GM18511 (cell line): Measurements from ENCODE around the gene RUNX2.
"Not testable (repeated sequence)": the region's sequence is repeated elsewhere in the genome, so short reads cannot be mapped to it uniquely, and the experiment has no call there.

Experiments used
- ATAC-seq: cut with Tn5 transposase; IDR thresholded peaks from one replicate; pipeline ENCODE4 v1.9.1; 2021; ENCODE audit warnings: mild to moderate bottlenecking, moderate library complexity; ENCODE audit not compliant: unreplicated experiment

RUNX2 gene

GRCh38 chr6:45454008-45454911 lies 126.1 kb downstream of the RUNX2 start:
- no peak for ATAC-seq

GRCh38 chr6:45455408-45455807 lies 127.3 kb downstream of the RUNX2 start:
- no peak for ATAC-seq

DNA sequence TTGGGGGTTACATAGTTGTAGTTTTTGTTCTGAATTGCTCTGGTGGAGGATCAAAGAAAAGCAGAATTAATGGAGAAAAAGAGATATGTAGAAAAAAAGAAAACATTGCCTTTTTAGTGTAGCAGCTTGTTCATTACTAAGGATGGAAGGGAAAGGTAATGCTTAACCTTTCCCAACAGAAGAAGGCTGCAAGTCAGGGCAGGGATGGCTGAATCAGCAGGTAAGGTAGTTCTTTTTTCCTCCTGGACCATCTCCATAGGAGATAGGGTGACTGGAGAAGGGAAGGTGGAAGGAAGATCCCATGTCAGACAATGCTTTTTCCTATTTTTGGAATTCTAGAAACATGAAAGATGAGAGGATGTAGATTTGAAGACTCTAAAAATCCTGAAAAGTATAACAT lies 129.0 kb downstream of the RUNX2 start:
- ATAC-seq: no peak

GRCh38 chr6:45458672-45459071 lies 130.5 kb downstream of the RUNX2 start:
- no peak for ATAC-seq

GRCh38 chr6:45460166-45460565 lies 132.0 kb downstream of the RUNX2 start:
- ATAC-seq: no peak

GRCh38 chr6:45461486-45461885 lies 133.4 kb downstream of the RUNX2 start:
- ATAC-seq: no peak

DNA sequence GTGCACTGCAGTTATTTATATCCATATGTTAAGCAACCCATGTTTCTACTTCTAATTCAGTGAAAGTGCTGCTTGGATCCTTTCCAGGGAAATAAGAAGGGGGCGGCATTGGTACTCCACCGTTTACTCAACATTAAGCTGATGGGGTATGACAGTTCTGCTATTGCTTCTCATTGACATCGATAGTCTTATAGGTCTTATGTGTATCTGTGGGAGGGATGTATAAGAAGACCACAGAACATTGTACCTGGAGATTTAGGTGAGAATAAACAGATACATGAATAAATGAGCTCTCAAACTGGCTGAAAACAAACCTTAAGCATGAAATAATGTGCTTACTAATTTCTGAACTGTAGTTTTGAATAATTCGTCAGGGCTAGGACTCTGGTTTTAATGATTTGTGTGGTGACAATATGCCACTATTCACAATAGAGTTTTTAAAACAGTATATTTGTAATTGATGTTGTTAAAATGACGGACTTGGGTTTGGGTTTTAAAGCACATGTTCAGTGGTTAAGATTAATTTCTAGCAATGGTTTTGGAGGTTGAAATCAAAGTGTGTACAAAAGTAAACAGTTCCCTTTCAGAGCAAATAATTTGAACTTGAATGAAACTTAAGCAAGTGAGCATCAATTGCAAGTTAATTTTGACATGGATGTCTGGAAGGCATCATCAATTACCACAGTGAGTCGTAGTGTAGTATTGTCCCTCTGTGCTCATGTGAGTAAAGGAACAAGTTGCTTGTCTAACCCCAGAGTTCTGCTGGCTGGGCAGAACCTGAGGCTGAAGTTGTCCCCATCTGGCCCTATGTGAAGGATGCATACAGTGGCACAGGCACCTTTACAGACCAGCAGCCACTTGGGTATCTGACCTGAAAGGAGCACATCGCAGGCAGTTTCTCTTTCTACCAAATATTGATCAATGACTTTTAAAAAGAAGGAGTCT lies 134.3 kb downstream of the RUNX2 start:
- no peak for ATAC-seq

GRCh38 chr6:45464685-45465084 lies 136.6 kb downstream of the RUNX2 start:
- ATAC-seq: no peak

DNA sequence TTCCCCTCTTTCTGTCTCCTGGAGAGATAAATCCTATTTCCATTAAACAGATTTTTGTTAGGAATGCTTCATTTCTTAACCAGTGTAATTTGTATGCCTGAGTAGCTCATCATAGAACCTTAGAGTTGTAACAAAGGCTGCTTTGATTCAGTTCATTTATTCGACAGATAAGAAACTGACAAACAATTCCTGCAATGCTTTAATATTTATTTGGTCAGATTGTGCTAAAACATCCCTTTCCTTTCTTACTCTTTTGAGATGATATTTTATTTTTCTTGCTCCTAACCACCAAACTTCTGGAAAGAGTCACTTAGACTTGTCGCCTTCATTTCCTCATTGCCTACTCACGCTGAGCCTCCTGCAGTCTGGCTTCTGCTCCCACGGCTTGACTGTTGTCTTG lies 138.6 kb downstream of the RUNX2 start:
- no peak for ATAC-seq

- ATAC-seq: not testable (repeated sequence)
Observed at GRCh38 chr6:45467417-45467816, 139.3 kb downstream of the RUNX2 start.

GRCh38 chr6:45467853-45468252 lies 139.7 kb downstream of the RUNX2 start:
- ATAC-seq: no peak

- ATAC-seq: no peak
Observed at GRCh38 chr6:45469663-45470062, 141.5 kb downstream of the RUNX2 start.

DNA sequence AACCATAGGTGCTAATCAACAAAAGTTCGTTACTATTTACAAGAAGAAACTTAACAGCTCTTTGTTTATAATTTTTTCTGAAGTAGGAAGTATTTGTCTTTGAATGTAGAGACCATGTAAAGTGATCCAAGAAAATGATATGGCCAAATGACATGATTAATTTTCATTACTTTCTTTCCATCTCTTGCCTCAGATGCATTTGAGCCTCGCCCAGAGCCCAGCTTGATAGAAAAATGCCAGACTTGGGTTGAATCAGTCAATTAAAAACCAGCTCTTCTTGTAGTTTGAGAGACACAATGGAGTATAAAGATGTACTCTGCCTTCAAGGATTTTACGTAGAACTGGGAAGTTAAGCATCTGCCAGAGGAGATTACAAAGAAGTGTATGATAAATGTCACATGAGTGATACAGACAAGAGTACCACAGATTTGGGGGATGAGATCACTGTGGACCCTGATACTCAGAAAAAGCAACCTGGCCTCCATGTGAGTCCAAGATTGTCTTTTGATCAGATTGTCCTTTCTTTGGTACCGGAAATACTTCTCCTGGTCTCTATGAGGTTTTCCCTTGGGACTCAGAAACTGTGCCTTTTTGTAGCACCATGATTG lies 142.1 kb downstream of the RUNX2 start:
- ATAC-seq: no peak

DNA sequence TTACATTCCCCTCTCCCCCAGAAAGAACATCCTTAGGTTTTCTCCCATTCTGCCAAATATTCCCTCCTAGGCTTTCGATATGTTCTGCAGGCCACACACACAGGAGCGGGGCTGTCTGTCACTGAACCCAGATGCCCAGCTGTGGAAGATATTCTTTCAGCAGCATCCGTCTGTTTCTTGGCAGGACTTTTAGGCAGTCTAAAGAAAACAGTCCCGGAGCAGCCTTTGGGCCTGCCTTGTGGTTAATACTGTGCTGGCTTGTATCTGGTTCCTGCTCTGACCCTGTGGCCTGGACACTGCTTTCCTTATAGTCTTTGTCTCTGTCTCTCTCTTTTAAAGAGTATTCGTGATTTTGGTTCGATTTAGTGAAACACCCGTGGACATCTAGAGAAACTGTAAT lies 144.3 kb downstream of the RUNX2 start:
- no peak for ATAC-seq

DNA sequence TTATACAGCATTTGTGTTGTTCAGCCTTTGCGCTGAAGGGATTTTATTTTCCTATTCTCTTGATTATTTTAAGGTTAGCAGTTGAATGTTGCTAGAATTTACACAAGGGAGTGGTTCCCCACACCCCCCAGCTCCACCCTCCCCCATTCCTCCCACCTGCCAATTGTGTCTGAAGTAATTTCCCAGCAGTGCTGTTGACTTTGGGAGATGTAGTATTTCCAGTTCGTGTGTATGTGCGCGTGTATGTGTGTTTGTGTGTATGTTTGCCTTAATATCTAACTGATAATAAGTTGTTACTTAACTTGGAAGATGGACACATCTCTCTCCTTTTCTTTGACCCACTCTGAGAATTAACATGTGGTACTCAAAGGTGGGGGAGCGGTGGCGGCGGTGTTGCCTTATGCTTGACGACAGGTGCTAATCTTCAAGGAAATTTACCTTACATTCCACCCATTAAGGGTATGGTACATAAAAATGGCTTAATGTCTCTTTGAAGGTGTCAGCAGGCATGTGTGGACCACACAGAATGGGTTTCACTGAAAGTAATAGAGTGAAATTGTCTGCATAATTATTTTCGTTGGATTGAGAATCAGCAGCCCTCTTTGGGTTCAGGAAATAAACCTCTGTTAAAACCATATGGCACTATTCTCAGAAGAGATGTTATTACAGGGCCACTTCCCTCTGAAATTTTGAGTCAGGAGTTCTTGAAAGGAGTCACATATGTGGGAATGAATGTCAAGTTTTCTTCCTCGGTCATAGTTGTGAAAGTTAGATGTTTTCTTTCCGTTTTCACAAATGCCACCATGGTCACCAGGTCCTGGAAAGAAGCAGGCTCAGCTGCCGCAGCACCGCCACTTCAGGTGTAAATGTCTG lies 145.2 kb downstream of the RUNX2 start:
- ATAC-seq: no peak

DNA sequence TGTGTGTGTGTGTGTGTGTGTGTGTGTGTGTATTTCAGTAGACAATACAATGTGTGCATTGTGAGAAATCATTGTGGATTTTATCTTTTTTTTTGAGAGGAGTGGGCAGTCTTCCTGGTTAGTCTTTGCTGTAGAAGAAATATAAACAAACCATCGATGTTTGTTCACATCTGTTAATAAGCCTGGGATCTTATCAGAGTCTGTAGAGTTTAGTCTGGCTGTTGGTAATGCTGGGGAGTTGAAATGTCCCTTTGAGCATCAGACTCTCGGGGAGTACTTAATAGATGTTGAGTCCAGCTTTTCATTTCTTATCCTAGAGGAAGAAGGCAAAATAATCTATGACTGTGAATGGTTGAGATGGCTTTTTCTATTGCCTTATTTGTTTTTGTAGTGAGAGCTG lies 146.2 kb downstream of the RUNX2 start:
- no peak for ATAC-seq

- no peak for ATAC-seq
Observed at GRCh38 chr6:45476341-45476740, 148.2 kb downstream of the RUNX2 start.

- ATAC-seq: no peak
Observed at GRCh38 chr6:45477278-45477677, 149.1 kb downstream of the RUNX2 start.

GRCh38 chr6:45477790-45478189 lies 149.7 kb downstream of the RUNX2 start:
- no peak for ATAC-seq

DNA sequence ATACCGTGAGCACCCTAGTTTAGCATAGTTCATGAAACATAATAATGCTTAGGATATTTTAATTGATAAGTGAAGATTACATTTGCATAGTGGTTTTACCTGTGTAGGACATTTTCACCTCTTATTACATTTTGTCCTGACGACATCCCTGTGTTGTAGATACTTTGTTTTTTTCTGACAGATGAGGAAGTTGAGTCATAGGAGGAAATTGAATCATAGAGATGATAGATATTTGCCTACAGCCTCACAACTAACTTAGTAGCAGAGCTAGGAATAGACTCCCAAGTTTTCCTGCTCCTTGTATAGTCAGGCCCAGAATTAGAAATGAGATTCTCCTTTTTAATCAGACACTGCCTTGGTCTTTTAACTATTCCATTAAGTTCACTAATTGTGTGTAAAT lies 150.1 kb downstream of the RUNX2 start:
- ATAC-seq: no peak
